GM13976 (cell line): Measurements from ENCODE around the gene MPIG6B.
A peak's percentile ranks its signal among the peaks of the same experiment; 100 is the strongest.

ENCODE experiments used
- DNase-seq: peaks from one replicate; pipeline ENCODE4 v3.0.0; 2012; ENCODE audit warnings: low spot score
- CTCF ChIP-seq: IDR thresholded peaks from 2 replicates; pipeline ENCODE4 v1.5.1; 2012; ENCODE audit warnings: borderline replicate concordance, mild to moderate bottlenecking; ENCODE audit not compliant: insufficient read depth; ENCODE audit errors: extremely low read depth, missing control alignments, control extremely low read depth
- in situ Hi-C: fragments of 300-500 bp; cut with MboI; formaldehyde crosslinking; loops from one replicate; pipeline ENCODE4 v1.12.0; 2022; ENCODE audit warnings: low sequenced_read_pairs, mixed read lengths, inconsistent platforms; ENCODE audit not compliant: unreplicated experiment

Gene MPIG6B

GRCh38 chr6:31700740-31701401 is 22.3 kb upstream of the MPIG6B start:
- in situ Hi-C loops: no loop called here
- no peak for TF ChIP-seq CTCF
- DNase-seq: no peak

- no peak for DNase-seq
- in situ Hi-C loops: no loop called here
- TF ChIP-seq CTCF: no peak
These were observed 21.3 kb upstream of the MPIG6B start for GRCh38 chr6:31701666-31702404.

GRCh38 chr6:31702405-31702818 is 20.8 kb upstream of the MPIG6B start:
- in situ Hi-C loops: no loop called here
- no peak for TF ChIP-seq CTCF
- DNase-seq: no peak

- peak; percentile 99 for DNase-seq
- in situ Hi-C loops: no loop called here
- TF ChIP-seq CTCF: no peak
These were observed 20.1 kb upstream of the MPIG6B start, which contains the start of gene ABHD16A for GRCh38 chr6:31702819-31703716. TSS of gene ABHD16A (minus strand) at chr6:31703324. CDS start at chr6:31703281, 43 bp downstream.

GRCh38 chr6:31705931-31706330 is 17.2 kb upstream of the MPIG6B start:
- TF ChIP-seq CTCF: no peak
- DNase-seq: no peak
- in situ Hi-C loops: no loop called here

GRCh38 chr6:31706599-31706998 is 16.6 kb upstream of the MPIG6B start, which contains the start of gene LY6G6F:
TSS of gene LY6G6F (plus strand) at chr6:31706866. CDS start at chr6:31706907, 41 bp downstream.
- in situ Hi-C loops: no loop called here
- no peak for TF ChIP-seq CTCF

More at GRCh38 chr6:31706599-31706998, 16.6 kb upstream of the MPIG6B start, which contains the start of gene LY6G6F:
- no peak for DNase-seq
